ENCODE results near the gene LCP2. TPM values are rescaled to one million over a fixed set of nuclear protein-coding genes. Genes with fewer than 3 reads are reported as not detected.

The LCP2 gene
- total RNA-seq, 2 experiments from 2014 or later = 154 to 155 TPM

- ATAC-seq (ENCODE audit: poor library complexity) (no peak), DNase-seq (no peak)
- no peaks in the 10 kb centered on the region for H3K9me3 ChIP-seq (ENCODE audit: control insufficient read depth in 1 of 2, insufficient read depth in 1 of 2, low read length in 2 of 2)
- Mint-ChIP-seq H3K4me1 (ENCODE audit: low read depth) (peaks cover 12% of the 10 kb centered on the region), H3K9me3 (no peaks in the 10 kb centered on the region), H3K27ac (no peak overlapping the region), H3K27me3 (peaks cover 8% of the 10 kb centered on the region), H3K4me3 (no peak overlapping the region), H3K36me3 (ENCODE audit: low read depth) (no peaks in the 10 kb centered on the region)
- ChIA-PET CTCF (interaction anchor here (1.1 kb wide), 1 partner anchor 69 kb away, joined by 4 read pairs; no protein-coding TSS in a partner anchor), POLR2A (no interaction called here)
- no peak overlapping the region for H3K27ac ChIP-seq (ENCODE audit: low read depth in 1 of 2, low read length in 2 of 2)
- peaks cover 12% of the 10 kb centered on the region for H3K4me1 ChIP-seq (ENCODE audit: insufficient read depth, low read length)
- H3K36me3 ChIP-seq (ENCODE audit: insufficient read depth, low read length) = no peaks in the 10 kb centered on the region
- intact Hi-C loops (cut with DNase I, micrococcal nuclease) = no loop called here
- H3K4me3 ChIP-seq (ENCODE audit: low read length) = no peak overlapping the region
- TF ChIP-seq CTCF (IDR thresholded peaks at IDR 0.05) = no peak
- H3K27me3 ChIP-seq (ENCODE audit: control insufficient read depth in 1 of 2, insufficient read depth in 2 of 2, low read length in 2 of 2) = no peaks in the 10 kb centered on the region
These were observed 45.6 kb upstream of the LCP2 start for GRCh38 chr5:170343177-170343576.

- no peak overlapping the region for H3K27ac ChIP-seq (ENCODE audit: low read depth in 1 of 2, low read length in 2 of 2)
- Mint-ChIP-seq H3K27me3 (no peaks in the 10 kb centered on the region), H3K27ac (no peak overlapping the region), H3K4me1 (ENCODE audit: low read depth) (peaks cover 21% of the 10 kb centered on the region), H3K9me3 (no peaks in the 10 kb centered on the region), H3K4me3 (no peak overlapping the region), H3K36me3 (ENCODE audit: low read depth) (no peaks in the 10 kb centered on the region)
- peak in 1 of 14 experiments; percentile 2 for DNase-seq
- peaks cover 20% of the 10 kb centered on the region for H3K4me1 ChIP-seq (ENCODE audit: insufficient read depth, low read length)
- no peak for TF ChIP-seq CTCF (IDR thresholded peaks at IDR 0.05)
- ChIA-PET POLR2A (no interaction called here), CTCF (interaction anchor here (1.1 kb wide), 1 partner anchor 68 kb away, joined by 4 read pairs; no protein-coding TSS in a partner anchor)
- no peak for ATAC-seq (ENCODE audit: poor library complexity)
- H3K27me3 ChIP-seq (ENCODE audit: control insufficient read depth in 1 of 2, insufficient read depth in 2 of 2, low read length in 2 of 2) = no peaks in the 10 kb centered on the region
- intact Hi-C loops (cut with DNase I, micrococcal nuclease) = no loop called here
- no peaks in the 10 kb centered on the region for H3K9me3 ChIP-seq (ENCODE audit: control insufficient read depth in 1 of 2, insufficient read depth in 1 of 2, low read length in 2 of 2)
- no peak overlapping the region for H3K4me3 ChIP-seq (ENCODE audit: low read length)
- no peaks in the 10 kb centered on the region for H3K36me3 ChIP-seq (ENCODE audit: insufficient read depth, low read length)
These were observed 44.7 kb upstream of the LCP2 start for GRCh38 chr5:170342153-170342725.

GRCh38 chr5:170341545-170341944 is 44.0 kb upstream of the LCP2 start:
- CTCF ChIA-PET = interaction anchor here (1.1 to 4.1 kb wide), 2 partner anchors 68 to 95 kb away, joined by 3 to 73 read pairs; no protein-coding TSS in a partner anchor
- Histone ChIP-seq H3K27ac (ENCODE audit: low read depth in 1 of 2, low read length in 2 of 2) (no peak overlapping the region), H3K4me1 (ENCODE audit: insufficient read depth, low read length) (peaks cover 27% of the 10 kb centered on the region), H3K4me3 (ENCODE audit: low read length) (no peak overlapping the region), H3K27me3 (ENCODE audit: control insufficient read depth in 1 of 2, insufficient read depth in 2 of 2, low read length in 2 of 2) (no peaks in the 10 kb centered on the region), H3K9me3 (ENCODE audit: control insufficient read depth in 1 of 2, insufficient read depth in 1 of 2, low read length in 2 of 2) (no peaks in the 10 kb centered on the region), H3K36me3 (ENCODE audit: insufficient read depth, low read length) (no peaks in the 10 kb centered on the region)
- no peak for TF ChIP-seq CTCF (IDR thresholded peaks at IDR 0.05)
- intact Hi-C loops (cut with DNase I, micrococcal nuclease) = no loop called here
- DNase-seq (no peak), ATAC-seq (ENCODE audit: poor library complexity) (no peak)
- POLR2A ChIA-PET = no interaction called here
- Mint-ChIP-seq H3K4me1 (ENCODE audit: low read depth) (peaks cover 28% of the 10 kb centered on the region), H3K36me3 (ENCODE audit: low read depth) (no peaks in the 10 kb centered on the region), H3K9me3 (no peaks in the 10 kb centered on the region), H3K27ac (no peak overlapping the region), H3K27me3 (no peaks in the 10 kb centered on the region), H3K4me3 (no peak overlapping the region)
